NCI-H446 (cell line): ENCODE data around the gene CFAP97D2.
A peak's percentile ranks its signal among the peaks of the same experiment; 100 is the strongest.
"Not testable (repeated sequence)": the region's sequence is repeated elsewhere in the genome, so short reads cannot be mapped to it uniquely, and the experiment has no call there.

ENCODE experiments used
- DNase-seq, 2 experiments: peaks; one replicate each; lab custom pipeline; 2025; lab: John Stamatoyannopoulos, UW

Gene CFAP97D2

DNA sequence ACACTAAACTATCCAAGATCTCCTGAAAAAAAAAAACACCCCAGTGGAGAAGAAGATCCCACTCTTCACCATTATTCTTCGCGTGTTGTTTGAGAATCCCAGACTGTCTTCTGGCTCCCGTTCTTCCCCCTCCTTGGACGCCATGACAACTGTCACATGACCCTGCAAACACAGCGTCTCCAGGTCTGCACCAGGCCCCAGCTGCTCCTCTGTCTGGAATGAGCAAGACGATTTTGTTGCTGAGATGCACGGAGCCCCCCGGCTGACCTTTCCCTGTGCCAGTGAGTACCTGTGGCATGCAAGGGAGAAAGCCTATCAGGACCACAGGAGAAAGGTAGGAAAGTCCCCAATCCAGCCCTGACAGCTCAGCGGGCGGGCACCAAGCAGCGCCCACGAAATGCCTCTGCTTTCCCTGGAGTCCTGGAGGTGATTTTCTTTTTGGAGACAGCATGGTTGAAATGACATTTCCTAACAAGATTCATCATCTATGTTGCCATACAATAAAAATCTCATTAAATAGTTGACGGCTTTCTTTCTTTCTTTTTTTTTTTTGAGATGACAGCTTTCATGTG, at the start of gene CFAP97D2:
Gene CFAP97D2, plus strand, starts transcription at position 171 of the 572 bp plus-strand sequence. Its CDS starts 74 bp downstream, at position 245.
- no peak for DNase-seq

GRCh38 chr13:114129649-114130062, 49.4 kb upstream of the CFAP97D2 start:
- DNase-seq: no peak

DNA sequence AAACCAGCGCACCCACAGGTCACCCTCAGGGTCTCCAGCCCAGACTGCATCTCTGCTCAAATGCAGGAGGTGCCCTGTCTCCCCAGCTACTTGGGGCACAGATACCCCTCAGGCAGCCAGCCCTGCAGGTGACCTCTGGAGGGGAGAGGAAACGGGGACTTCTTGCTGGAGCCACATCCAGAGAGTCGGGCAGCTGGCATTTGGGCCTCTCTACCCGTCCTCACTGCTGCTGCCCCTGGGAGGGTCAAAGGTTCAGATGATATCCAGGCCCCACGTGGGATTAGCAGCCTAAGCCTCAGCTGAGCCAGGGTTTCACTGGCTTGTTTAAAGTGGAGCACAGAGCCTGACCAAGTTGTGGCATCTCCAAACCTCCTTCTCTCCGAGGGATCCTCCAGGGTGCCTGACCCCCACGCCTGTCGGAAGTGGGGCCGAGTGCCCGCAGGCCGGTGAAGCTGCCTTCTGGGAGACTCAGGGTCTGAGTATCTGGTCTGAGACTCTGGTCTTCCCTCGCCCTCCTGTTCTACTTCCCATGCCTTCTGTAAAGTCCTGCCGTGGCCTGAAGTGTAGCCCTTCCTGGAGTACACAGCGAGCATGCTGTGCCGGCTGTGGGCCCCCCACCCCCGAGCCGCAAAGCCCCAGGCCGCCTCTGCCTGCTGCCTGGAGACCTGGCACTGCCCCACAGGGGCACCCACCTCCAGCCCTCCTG, 48.8 kb upstream of the CFAP97D2 start:
- DNase-seq: no peak

DNA sequence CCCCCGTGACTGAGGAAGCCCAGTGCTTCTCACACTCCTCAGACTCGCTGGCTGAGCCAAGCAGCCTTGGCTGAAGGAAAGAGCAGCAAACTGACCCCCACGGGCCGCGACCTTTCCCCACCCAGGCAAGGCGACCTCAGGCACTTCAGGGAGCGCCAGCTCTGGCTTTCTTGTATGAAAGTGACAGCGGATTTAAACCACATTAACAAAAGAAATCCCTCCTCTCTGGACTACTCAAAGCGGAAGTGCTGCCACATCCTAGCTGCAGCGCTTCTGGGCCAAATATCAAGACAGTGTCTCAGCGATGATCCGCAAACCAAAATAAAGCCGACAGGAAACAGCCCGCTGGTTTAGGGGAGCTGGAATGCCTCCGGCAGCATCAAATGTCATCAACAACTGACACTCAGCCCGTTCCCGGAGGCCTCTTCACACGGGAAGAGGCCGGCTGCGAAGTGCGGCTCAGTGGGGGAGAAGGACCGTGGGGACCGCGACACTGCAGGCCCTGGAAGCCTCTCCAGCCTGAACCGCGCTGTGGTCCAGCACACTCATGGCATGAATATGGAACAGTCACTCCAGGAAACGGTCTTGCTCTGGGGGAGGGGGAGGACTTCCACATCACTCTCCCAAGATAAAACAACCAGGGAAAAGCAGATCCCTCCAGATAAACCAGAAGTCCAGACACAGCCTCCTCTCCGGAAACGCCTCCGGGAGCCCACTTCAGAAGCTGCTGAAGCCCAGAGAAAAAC, 48.0 kb upstream of the CFAP97D2 start:
- no peak for DNase-seq

DNA sequence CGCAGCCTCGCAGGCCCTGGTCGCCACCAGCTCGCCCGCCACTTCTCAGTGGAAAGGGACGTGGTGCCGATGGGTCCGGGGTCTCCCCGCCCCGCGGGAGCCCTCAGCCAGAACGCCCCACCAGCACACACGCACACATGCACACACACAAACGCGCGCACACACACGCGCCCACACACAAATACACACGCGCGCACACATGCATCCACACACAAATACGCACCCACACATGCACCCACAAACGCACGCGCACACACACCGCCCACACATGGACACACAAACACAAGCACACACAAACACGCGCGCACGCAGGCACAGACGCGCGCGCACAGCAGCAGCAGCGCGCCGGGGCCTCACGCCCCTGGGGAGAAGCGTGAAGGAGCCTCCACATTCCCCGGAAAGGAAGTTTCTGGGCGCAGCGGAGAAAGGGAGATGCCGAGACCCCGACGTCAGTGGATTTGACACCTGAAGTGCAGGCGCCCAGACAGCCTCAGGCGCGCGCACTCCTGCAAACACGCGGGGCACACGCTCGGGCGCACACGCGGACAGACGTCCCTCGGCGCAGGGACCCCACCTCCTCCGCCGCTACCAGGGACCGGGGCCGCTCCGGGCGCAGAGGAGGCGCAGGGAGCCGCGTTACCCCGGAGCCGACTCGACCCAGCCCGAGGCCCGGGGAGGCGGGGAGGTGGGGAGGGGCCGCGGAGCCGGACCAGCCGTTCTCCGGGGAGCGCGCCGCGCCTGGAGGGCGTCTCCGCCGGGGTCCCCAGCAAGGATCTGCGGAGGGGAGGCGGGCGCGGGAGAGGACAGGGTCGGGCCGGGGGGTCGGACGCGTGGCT, 47.3 kb upstream of the CFAP97D2 start:
- DNase-seq: no peak

DNA sequence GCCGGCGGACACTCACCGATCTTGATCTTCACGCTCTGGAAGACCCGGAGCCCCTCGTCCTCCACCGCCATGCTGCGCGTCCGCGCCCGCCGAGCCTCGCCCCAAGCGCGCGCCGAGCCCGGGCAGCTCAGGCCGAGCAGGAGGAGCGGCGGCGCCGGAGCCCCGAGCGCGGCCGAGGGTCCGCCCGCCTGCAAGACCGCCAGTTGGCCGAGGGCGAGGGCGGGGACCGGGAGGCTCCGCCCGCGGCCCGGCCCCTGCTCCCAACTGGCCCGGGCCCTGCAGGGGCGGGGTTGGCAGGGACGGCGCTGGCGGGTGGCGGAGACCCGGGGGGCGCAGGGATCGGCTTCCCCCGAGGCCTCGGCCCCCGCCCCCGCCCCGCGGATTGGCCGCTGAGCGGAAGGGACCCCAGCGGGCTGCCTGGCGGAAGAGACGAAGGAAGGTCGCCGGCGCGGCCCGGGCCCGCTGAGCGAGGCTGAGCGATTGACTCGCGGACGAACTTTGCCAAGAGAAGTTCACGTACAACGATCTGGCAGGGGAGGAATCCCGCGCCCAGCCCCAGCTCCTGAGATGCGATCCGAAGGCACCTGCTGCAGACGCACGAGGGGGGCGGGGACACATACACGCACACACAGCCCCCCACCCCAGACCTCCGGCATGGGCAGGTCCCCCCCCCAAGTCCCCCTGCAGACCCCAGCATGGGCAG, 46.5 kb upstream of the CFAP97D2 start, which contains the start of gene RASA3:
Gene RASA3, minus strand, starts transcription at position 205 of the 703 bp plus-strand sequence. Its CDS starts 134 bp downstream, at position 71.
- peak in 1 of 2 experiments; percentile 58 for DNase-seq

- DNase-seq: not testable (repeated sequence)
Measured at GRCh38 chr13:114133126-114133525, 45.9 kb upstream of the CFAP97D2 start.

GRCh38 chr13:114133552-114133951, 45.5 kb upstream of the CFAP97D2 start:
- DNase-seq: not testable (repeated sequence)

DNA sequence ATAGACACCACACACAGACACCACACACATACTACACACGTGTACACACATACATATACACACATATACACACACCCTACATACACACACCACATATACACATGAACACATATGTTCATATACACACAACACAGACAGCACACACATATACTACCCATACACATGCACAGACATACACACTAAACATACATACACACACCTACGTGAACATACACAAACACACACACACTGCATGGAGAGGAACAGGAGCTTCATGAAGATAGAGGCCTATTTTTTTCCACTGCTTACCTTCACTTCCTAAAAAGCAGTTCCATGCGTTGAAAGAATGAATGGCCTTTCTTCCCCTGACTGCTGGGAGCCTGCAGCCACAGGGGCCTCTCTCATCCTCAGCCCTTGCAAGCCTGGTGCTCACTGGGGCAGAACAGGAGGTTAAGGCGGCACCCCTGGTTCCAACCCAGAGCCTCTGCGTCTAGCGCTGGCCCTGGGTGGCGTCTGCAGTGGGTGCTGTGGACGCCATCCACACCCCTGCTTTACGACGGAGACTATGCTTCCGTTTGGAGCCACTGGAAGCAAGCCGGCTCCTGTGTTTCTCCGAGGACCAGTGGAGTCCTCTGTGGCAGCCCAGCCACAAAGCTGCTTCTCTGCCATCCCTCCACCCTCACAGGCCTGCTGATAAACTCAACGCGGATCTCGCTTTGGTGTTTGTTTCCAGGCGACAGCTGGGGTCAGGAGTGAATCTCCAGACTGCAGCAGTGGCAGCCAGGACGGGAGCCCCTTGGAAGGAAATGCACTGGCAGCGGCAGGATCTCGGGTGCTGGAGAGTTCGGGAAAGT, 44.7 kb upstream of the CFAP97D2 start:
- DNase-seq: no peak

DNA sequence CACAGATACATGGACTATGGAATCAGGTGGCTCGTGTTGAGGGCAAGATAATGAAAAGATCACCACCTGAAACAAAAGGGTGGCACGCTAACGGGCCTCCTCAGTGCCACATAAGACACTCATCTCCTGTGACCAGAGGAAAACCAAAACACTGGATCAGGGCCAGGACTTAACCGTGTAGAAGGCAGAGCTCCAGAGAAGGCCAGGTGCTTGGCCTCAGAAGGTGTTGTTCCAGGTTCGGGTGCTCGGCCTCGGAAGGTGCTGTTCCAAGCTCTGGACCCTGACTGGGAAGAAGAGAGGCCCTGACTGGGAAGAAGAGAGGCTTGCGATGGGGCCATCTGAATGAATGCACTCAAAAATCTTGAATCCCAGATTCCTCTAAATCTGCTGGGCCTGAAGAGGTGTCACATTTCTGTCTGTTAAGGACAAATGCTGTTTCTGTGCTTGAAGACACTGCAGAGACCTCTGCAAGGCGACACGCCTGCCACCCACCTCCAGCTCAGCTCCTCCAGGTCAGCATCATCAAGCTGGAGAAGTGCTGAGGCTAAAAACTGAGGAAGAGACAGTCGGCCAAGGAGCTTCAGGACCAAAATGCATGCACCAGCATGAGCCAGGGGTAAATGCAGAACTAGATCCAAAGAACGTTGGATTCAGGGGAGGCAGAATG, 44.0 kb upstream of the CFAP97D2 start:
- no peak for DNase-seq

GRCh38 chr13:114135731-114136171, 43.3 kb upstream of the CFAP97D2 start:
- no peak for DNase-seq

DNA sequence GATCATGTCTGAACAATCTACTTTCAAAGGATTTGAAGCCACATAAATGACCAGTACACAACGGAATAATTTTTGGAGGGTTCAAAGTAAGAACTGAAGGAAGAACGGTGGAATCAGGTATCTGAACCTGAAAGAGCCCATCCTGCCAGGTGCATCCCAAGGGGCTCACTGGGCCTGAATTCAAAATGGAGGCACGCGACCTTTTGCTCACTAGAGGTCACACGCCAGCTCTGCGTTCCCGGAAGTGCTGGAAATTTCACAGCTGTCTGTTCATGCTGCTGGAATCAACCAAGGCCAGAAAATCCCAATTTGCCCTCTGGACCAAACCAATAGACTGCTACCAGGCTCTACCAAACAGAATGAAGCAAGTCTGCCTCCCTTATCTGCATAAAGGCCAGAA, 42.5 kb upstream of the CFAP97D2 start:
- DNase-seq: no peak

DNA sequence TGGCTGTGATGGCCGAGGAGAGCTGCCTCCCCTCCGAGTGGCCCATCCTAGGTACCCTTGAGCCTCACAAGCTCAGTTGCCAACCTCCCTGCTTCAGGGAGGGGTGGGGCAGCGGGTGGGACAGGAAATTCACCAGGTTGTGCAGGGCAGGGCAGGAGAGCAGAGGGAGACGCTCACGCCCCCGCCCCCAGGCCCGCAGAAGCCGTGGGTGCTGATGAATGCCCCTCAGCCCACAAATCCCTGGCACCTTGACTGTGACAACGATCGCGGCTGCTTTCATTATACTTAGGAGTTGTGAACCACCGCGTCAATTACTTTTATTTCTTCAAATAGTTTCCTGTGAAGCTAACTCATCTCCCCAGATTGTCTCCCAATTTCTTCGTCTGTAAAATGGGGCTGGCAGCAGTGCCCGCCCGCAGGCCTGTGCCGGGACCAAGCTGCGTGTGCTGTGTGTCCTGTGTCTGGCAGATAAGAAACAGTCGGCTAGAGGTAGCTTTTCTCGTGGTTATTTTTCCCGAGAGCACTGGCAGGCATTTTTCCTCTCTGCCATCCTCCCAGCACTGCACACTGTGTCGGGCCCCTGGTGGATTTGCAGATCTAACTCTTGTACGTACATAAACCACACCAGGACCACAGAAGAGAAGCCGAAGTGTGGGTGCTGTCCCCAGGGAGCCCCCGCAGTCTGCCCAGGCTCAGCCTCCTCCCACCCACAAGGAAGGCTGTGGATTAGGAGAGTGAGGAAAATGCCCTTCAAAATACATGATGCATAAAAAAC, 38.7 kb upstream of the CFAP97D2 start:
- DNase-seq: no peak

DNA sequence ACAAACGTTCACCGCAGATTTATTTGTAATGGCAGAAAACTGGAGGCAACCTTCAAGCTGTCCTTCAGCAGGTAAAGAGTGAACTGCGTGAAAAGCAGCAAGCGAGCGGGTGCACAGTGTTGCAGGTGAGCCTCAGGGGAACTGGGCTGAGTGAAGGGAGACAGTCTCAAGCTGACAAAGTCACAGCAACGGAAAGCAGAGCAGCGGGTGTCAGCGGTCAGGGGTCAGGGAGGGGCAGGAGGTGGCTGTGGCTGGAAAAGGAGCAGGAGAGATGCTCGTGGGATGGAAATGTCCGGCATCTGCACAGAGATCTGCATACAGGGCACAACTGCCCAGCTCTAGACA, 38.2 kb upstream of the CFAP97D2 start:
- no peak for DNase-seq

DNA sequence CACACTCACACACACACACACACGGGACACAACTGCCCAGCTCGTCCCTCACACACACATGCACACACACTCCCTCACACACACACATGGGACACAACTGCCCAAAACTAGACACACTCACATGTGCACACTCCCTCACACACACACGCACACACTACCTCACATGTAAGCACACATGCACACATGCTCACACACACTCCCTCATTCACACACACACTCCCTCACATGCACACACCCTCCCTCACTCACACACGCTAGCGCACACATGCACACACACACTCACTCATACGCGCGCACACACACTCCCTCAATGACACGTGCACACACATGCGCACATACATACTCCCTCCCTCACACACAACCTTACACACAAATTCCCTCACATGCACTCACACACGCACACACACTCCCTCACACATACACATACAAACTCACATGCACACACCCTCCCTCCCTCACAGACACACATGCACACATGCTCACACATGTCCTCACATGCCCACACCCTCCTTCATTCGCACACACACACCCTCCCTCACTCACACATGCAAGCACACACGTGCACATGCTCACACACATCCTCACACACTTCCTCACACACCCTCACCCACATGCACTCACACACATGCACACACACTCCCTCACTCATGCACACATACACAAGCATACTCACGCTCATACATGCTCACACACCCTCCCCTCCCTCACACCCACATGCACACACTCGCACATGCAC, 37.6 kb upstream of the CFAP97D2 start:
- DNase-seq: no peak

DNA sequence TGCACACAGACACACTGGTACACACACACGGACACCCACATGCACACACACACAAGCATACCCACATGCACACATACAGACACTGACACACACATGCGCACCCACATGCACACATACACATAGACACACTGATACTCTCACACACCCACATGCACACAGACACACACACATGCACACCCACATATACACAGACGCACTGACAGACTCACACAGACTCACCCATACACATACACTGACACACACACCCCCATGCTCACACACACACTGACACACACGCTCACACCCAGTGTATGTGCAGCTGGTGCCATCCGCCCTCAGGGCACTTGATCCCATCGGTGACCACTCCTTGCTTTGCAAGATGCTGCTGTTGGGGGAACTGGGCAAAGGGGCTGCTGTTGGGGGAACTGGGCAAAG, 36.9 kb upstream of the CFAP97D2 start:
- no peak for DNase-seq

DNA sequence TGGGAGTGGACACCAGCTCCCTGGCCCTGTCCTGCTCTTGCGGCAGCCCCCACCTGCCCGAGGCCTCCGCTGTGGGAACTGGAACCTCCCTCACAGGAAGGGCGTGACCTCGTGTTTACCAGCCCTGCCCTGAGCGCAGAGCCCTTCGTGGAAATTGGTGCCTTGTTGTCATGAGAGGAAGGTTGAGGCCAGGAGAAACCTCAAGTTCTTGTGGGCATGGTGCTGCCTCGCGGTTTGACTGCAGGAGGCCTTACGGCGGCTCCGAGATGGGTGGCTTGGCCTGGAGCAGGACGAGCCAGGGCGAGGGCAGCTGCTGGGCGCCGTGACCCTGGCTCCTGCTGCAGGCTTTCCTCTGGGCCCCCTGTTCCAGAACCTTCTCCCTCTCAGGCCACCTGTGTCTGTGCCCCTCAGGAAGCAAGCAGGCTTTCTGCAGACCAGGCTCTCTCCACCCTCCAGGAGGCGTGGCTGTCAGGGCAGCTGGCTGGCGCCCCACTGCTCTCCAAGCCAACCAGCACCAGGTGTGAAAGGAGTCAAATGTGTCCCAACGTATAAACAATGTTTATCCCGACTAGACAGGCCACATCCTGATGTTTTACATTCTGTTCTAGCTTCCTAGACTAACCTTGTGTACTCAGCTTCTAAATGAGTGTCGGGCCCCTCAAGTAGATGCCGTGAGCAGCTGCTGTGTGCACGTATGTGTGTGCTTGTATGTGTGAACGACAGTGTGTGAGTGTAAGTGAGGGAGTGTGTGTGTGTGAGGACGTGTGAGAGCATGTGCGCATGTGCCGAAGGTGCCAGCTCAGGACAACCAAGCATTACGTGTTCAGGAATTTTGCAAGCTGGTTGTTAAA, 36.2 kb upstream of the CFAP97D2 start:
- no peak for DNase-seq
